Measurements from ENCODE around the gene MYO1E.

The MYO1E gene

GRCh38 chr15:59312205-59312604, 60.5 kb downstream of the MYO1E start:
- Histone ChIP-seq H3K79me2 (ENCODE audit: insufficient read depth, low read length) (peaks cover 94% of the 10 kb centered on the region), H3K4me3 (ENCODE audit: insufficient read depth, low read length, poor library complexity, severe bottlenecking) (no peak overlapping the region), H3F3A (ENCODE audit: insufficient read depth) (peaks cover 52% of the 10 kb centered on the region; the same call in 1 of the 2 replicates), H2AFZ (ENCODE audit: low read depth, low read length, severe bottlenecking) (no peak overlapping the region), H3K9ac (ENCODE audit: low read length) (no peak overlapping the region; the same call in 1 of the 2 replicates), H3K9me2 (replicated peaks; ENCODE audit: insufficient read depth, low read length) (no peaks in the 10 kb centered on the region), H3K4me2 (ENCODE audit: low read depth, low read length, poor library complexity, severe bottlenecking) (peak overlapping the region; percentile 15), H3K9me3 (ENCODE audit: insufficient read depth, low read length) (no peaks in the 10 kb centered on the region), H4K20me1 (ENCODE audit: low read depth, low read length) (peaks cover 23% of the 10 kb centered on the region), H3K27me3 (ENCODE audit: low read length) (no peaks in the 10 kb centered on the region), H3K36me3 (ENCODE audit: low read length) (peaks cover 3% of the 10 kb centered on the region; the same call in 1 of the 2 replicates), H3K27ac (ENCODE audit: low read depth, low read length) (peak overlapping the region; percentile 45; the same call in 1 of the 2 replicates)
- no peak for TF ChIP-seq CTCF (IDR thresholded peaks at IDR 0.05; ENCODE audit: insufficient read depth, low read length, poor library complexity, severe bottlenecking)
- no peak for TF ChIP-seq EZH2phosphoT487 (conservative IDR thresholded peaks at IDR 0.05; ENCODE audit: low read length)

DNA sequence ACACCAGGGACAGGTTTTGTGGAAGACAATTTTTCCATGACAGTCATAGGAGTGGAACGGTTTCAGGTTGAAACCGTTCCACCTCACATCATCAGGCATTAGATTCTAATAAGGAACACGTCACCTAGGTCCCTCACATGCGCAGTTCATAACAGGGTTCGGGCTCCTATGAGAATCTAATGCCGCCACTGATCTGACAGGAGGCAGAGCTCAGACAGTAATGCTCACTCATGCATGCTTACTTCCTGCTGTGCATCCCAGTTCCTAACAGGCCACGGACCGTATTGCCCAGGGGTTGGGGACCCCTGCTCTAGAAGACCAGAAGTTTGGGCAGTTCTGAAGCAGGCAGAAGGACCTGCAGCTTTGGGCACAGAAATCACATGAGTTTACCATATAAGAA, 61.5 kb downstream of the MYO1E start:
- no peaks in the 10 kb centered on the region for H3K9me2 ChIP-seq (replicated peaks; ENCODE audit: insufficient read depth, low read length)
- H3K4me3 ChIP-seq (ENCODE audit: insufficient read depth, low read length, poor library complexity, severe bottlenecking): no peak overlapping the region
- peaks cover 13% of the 10 kb centered on the region for H4K20me1 ChIP-seq (ENCODE audit: low read depth, low read length)
- peaks cover 94% of the 10 kb centered on the region for H3K79me2 ChIP-seq (ENCODE audit: insufficient read depth, low read length)
- H3K27ac ChIP-seq (ENCODE audit: low read depth, low read length): peak overlapping the region; percentile 45; the same call in 1 of the 2 replicates
- H3K9me3 ChIP-seq (ENCODE audit: insufficient read depth, low read length): no peaks in the 10 kb centered on the region
- H3K27me3 ChIP-seq (ENCODE audit: low read length): no peaks in the 10 kb centered on the region
- TF ChIP-seq EZH2phosphoT487 (conservative IDR thresholded peaks at IDR 0.05; ENCODE audit: low read length) (no peak), CTCF (IDR thresholded peaks at IDR 0.05; ENCODE audit: insufficient read depth, low read length, poor library complexity, severe bottlenecking) (no peak)
- no peak overlapping the region for H3K9ac ChIP-seq (ENCODE audit: low read length)
- no peak overlapping the region for H3K4me2 ChIP-seq (ENCODE audit: low read depth, low read length, poor library complexity, severe bottlenecking)
- no peaks in the 10 kb centered on the region for H3K36me3 ChIP-seq (ENCODE audit: low read length)
- peaks cover 62% of the 10 kb centered on the region for H3F3A ChIP-seq (ENCODE audit: insufficient read depth)
- no peak overlapping the region for H2AFZ ChIP-seq (ENCODE audit: low read depth, low read length, severe bottlenecking)

- H3K9me3 ChIP-seq (ENCODE audit: insufficient read depth, low read length): no peaks in the 10 kb centered on the region
- 0 out of 2 replicates have a peak overlapping the region, but pooled peaks have one; percentile 28 for H3K27ac ChIP-seq (ENCODE audit: low read depth, low read length)
- H3K4me3 ChIP-seq (ENCODE audit: insufficient read depth, low read length, poor library complexity, severe bottlenecking): no peak overlapping the region
- H3K27me3 ChIP-seq (ENCODE audit: low read length): no peaks in the 10 kb centered on the region
- H3K9ac ChIP-seq (ENCODE audit: low read length): no peak overlapping the region
- H2AFZ ChIP-seq (ENCODE audit: low read depth, low read length, severe bottlenecking): no peak overlapping the region
- H4K20me1 ChIP-seq (ENCODE audit: low read depth, low read length): peaks cover 3% of the 10 kb centered on the region; the same call in 1 of the 2 replicates
- no peak overlapping the region for H3K4me2 ChIP-seq (ENCODE audit: low read depth, low read length, poor library complexity, severe bottlenecking)
- no peaks in the 10 kb centered on the region for H3K36me3 ChIP-seq (ENCODE audit: low read length)
- H3K79me2 ChIP-seq (ENCODE audit: insufficient read depth, low read length): peaks cover 94% of the 10 kb centered on the region
- TF ChIP-seq EZH2phosphoT487 (conservative IDR thresholded peaks at IDR 0.05; ENCODE audit: low read length) (no peak), CTCF (IDR thresholded peaks at IDR 0.05; ENCODE audit: insufficient read depth, low read length, poor library complexity, severe bottlenecking) (no peak)
- peaks cover 61% of the 10 kb centered on the region for H3F3A ChIP-seq (ENCODE audit: insufficient read depth)
- no peaks in the 10 kb centered on the region for H3K9me2 ChIP-seq (replicated peaks; ENCODE audit: insufficient read depth, low read length)
These were observed 63.3 kb downstream of the MYO1E start for GRCh38 chr15:59309405-59309804.
